Loucy (cell line): Measurements from ENCODE around the gene PTRHD1.

ENCODE experiments used
- H2AFZ ChIP-seq: fragments of 200-600 bp; sonication (generic); 2 replicates; pipeline ENCODE4 v1.6.0; 2016; ENCODE audit warnings: antibody characterized with exemption, mild to moderate bottlenecking, low read length, moderate library complexity
- H3F3A ChIP-seq: fragments of 200-600 bp; 2 replicates; pipeline ENCODE4 v1.6.0; 2016; ENCODE audit warnings: antibody characterized with exemption, low read depth, mild to moderate bottlenecking
- H3K27me3 ChIP-seq: fragments of 200-600 bp; sonication (generic); 2 replicates; pipeline ENCODE4 v1.6.1; 2014; ENCODE audit warnings: low read length, mild to moderate bottlenecking; ENCODE audit not compliant: insufficient read depth, poor library complexity, severe bottlenecking
- H3K36me3 ChIP-seq: fragments of 200-600 bp; sonication (generic); 2 replicates; pipeline ENCODE4 v1.6.1; 2016; ENCODE audit warnings: low read length; ENCODE audit not compliant: insufficient read depth
- H3K4me1 ChIP-seq: fragments of 200-600 bp; sonication (generic); 2 replicates; pipeline ENCODE4 v1.5.1; 2014; ENCODE audit warnings: low read length, mild to moderate bottlenecking; ENCODE audit not compliant: insufficient read depth, poor library complexity, severe bottlenecking
- H3K4me2 ChIP-seq: fragments of 200-600 bp; sonication (generic); 2 replicates; pipeline ENCODE4 v1.6.0; 2014; ENCODE audit warnings: antibody characterized with exemption, low read length, low read depth, mild to moderate bottlenecking; ENCODE audit not compliant: poor library complexity, severe bottlenecking
- H3K4me3 ChIP-seq: fragments of 200-600 bp; sonication (generic); 2 replicates; pipeline ENCODE4 v1.5.1; 2014; ENCODE audit warnings: low read length, mild to moderate bottlenecking, mixed read lengths; ENCODE audit not compliant: poor library complexity, severe bottlenecking
- H3K79me2 ChIP-seq: fragments of 200-600 bp; sonication (generic); 2 replicates; pipeline ENCODE4 v1.6.1; 2014; ENCODE audit warnings: low read length; ENCODE audit not compliant: insufficient read depth
- H3K9ac ChIP-seq: fragments of 200-600 bp; sonication (generic); 2 replicates; pipeline ENCODE4 v1.6.0; 2014; ENCODE audit warnings: mild to moderate bottlenecking, low read depth, low read length, moderate library complexity; ENCODE audit not compliant: poor library complexity, severe bottlenecking
- H3K9me2 ChIP-seq: fragments of 200-600 bp; sonication (generic); replicated peaks from 2 replicates; pipeline ENCODE4 v1.6.1; 2016; ENCODE audit warnings: low read depth, low read length, mixed read lengths
- H3K9me3 ChIP-seq: fragments of 200-600 bp; sonication (generic); 2 replicates; pipeline ENCODE4 v1.6.1; 2014; ENCODE audit warnings: mild to moderate bottlenecking, antibody characterized with exemption, low read length, low read depth; ENCODE audit not compliant: insufficient read depth
- H4K20me1 ChIP-seq: fragments of 200-600 bp; sonication (generic); 2 replicates; pipeline ENCODE4 v1.6.0; 2014; ENCODE audit warnings: antibody characterized with exemption, low read length, mild to moderate bottlenecking; ENCODE audit not compliant: insufficient read depth, poor library complexity, severe bottlenecking
- CTCF ChIP-seq: fragments of 200-600 bp; sonication (generic); conservative IDR thresholded peaks from 2 replicates; pipeline ENCODE4 v1.5.1; 2014; ENCODE audit warnings: mild to moderate bottlenecking, antibody characterized with exemption, low read length
- EZH2phosphoT487 ChIP-seq: fragments of 200-600 bp; IDR thresholded peaks from 2 replicates; pipeline ENCODE4 v1.6.1; 2018; ENCODE audit warnings: antibody characterized with exemption, mild to moderate bottlenecking, moderate library complexity, borderline replicate concordance

The PTRHD1 gene

GRCh38 chr2:24820598-24821432 is 27.6 kb upstream of the PTRHD1 start:
- H4K20me1 ChIP-seq, result no peaks in the 10 kb centered on the region
- peaks cover 93% of the 10 kb centered on the region for H3K36me3 ChIP-seq
- no peaks in the 10 kb centered on the region for H3K4me1 ChIP-seq
- H3K9me3 ChIP-seq, result no peaks in the 10 kb centered on the region
- no peak overlapping the region for H3K4me3 ChIP-seq
- H3F3A ChIP-seq, result no peaks in the 10 kb centered on the region
- H2AFZ ChIP-seq, result no peak overlapping the region
- no peaks in the 10 kb centered on the region for H3K79me2 ChIP-seq
- H3K27me3 ChIP-seq, result no peaks in the 10 kb centered on the region
- no peaks in the 10 kb centered on the region for H3K9me2 ChIP-seq
- no peak overlapping the region for H3K4me2 ChIP-seq
- TF ChIP-seq CTCF (no peak), EZH2phosphoT487 (no peak)
- no peak overlapping the region for H3K9ac ChIP-seq

GRCh38 chr2:24820175-24820513 is 27.0 kb upstream of the PTRHD1 start:
- no peak overlapping the region for H3K4me2 ChIP-seq
- no peak overlapping the region for H3K4me3 ChIP-seq
- no peaks in the 10 kb centered on the region; the same call in 1 of the 2 replicates for H3K79me2 ChIP-seq
- H3K9me2 ChIP-seq, result no peaks in the 10 kb centered on the region
- TF ChIP-seq CTCF (no peak), EZH2phosphoT487 (no peak)
- no peaks in the 10 kb centered on the region for H3K27me3 ChIP-seq
- H3K36me3 ChIP-seq, result peaks cover 95% of the 10 kb centered on the region
- no peaks in the 10 kb centered on the region for H3K4me1 ChIP-seq
- H3K9me3 ChIP-seq, result no peaks in the 10 kb centered on the region
- H2AFZ ChIP-seq, result no peak overlapping the region
- no peaks in the 10 kb centered on the region for H4K20me1 ChIP-seq
- no peak overlapping the region for H3K9ac ChIP-seq
- H3F3A ChIP-seq, result no peaks in the 10 kb centered on the region

DNA sequence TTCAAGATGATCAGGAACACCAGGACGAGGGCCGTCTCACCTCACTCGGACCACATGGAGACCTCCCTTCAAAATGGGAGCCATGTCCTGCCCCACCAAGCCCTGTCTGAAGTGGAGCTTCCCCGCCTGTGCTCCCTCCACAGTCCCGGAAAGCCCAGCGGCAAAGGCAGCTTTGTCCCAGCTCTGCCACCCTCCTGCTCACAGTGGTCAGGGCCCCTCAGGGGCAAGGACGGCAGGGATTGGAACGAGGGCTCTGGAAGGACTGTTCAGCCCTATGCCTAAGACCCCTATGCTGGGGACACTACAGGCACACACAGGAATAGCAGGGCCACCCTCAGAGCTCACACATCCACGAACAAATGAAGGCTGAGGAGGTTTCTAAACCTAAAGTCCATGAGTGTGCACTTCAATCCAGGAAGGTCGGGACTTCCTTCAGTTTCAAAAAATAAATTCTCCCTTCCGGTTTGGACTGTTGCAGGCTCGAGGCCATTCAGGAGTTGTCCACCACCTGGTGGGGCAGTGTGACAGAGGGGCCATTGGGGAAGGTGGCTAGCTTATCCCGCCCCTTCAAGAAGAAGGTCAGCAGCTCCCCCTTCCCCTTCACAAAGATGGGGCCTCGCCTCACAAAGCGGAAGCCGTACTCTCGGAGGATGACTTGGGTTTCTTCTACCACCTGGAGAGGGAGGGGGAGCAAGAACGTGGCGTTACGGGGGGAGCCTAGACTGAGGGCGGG is 26.4 kb upstream of the PTRHD1 start:
- TF ChIP-seq CTCF (no peak), EZH2phosphoT487 (no peak)
- no peaks in the 10 kb centered on the region for H3K9me3 ChIP-seq
- no peaks in the 10 kb centered on the region for H3K27me3 ChIP-seq
- no peak overlapping the region for H2AFZ ChIP-seq
- peaks cover 98% of the 10 kb centered on the region for H3K36me3 ChIP-seq
- no peaks in the 10 kb centered on the region for H3F3A ChIP-seq
- no peaks in the 10 kb centered on the region for H3K9me2 ChIP-seq
- peaks cover 5% of the 10 kb centered on the region for H3K79me2 ChIP-seq
- no peaks in the 10 kb centered on the region for H3K4me1 ChIP-seq
- no peak overlapping the region for H3K4me3 ChIP-seq
- no peak overlapping the region for H3K9ac ChIP-seq
- no peaks in the 10 kb centered on the region for H4K20me1 ChIP-seq
- H3K4me2 ChIP-seq, result no peak overlapping the region
